ENCODE results near the gene GRM4. TPM values are rescaled to one million over a fixed set of nuclear protein-coding genes. Genes with fewer than 3 reads are reported as not detected.

The GRM4 gene
- total RNA-seq, 1 experiment from 2014 or later: not detected

DNA sequence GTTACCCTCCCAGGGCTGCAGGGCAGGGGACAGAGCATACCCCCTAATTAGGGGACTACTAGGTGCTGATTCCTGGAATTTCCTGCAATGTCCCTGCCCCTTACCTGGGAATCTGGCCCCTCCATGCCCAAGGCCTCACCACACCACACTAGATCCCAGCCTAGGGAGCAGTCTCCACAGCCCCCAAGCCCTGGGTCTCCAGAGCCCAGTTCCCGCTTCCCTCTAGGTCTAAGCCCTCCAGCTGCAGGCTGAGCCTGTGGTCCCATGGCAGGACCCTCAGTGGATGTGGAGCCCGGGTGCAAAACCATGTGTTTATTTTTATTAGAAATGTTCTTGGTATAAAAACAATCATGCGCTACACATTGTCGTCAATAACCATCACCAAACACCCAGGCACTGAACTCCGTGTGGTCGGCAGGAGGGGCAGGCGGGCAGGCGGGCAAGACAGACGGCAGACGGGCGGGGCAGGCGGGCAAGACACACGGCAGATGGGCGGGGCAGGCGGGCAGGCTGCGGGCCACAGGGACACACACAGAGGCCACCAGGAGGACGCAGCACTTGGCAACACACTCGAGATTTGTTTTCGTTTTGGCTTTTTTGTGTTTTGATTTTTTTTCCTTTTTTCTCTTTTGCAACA is 124.2 kb downstream of the GRM4 start:
- no peaks in the 10 kb centered on the region for H3K9me3 ChIP-seq (ENCODE audit: insufficient read depth, low read depth)
- intact Hi-C loops (cut with micrococcal nuclease; ENCODE audit: unreplicated experiment): no loop called here
- BruUV-seq (replicated peaks): no TSS peak
- H3K4me1 ChIP-seq (replicated peaks; ENCODE audit: insufficient read depth): no peaks in the 10 kb centered on the region
- ChIA-PET CTCF (no interaction called here), POLR2A (ENCODE audit: unreplicated experiment) (no interaction called here)
- TF ChIP-seq, protein P1, sequence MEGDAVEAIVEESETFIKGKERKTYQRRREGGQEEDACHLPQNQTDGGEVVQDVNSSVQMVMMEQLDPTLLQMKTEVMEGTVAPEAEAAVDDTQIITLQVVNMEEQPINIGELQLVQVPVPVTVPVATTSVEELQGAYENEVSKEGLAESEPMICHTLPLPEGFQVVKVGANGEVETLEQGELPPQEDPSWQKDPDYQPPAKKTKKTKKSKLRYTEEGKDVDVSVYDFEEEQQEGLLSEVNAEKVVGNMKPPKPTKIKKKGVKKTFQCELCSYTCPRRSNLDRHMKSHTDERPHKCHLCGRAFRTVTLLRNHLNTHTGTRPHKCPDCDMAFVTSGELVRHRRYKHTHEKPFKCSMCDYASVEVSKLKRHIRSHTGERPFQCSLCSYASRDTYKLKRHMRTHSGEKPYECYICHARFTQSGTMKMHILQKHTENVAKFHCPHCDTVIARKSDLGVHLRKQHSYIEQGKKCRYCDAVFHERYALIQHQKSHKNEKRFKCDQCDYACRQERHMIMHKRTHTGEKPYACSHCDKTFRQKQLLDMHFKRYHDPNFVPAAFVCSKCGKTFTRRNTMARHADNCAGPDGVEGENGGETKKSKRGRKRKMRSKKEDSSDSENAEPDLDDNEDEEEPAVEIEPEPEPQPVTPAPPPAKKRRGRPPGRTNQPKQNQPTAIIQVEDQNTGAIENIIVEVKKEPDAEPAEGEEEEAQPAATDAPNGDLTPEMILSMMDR (conservative IDR thresholded peaks at IDR 0.05): no peak
- no peak for TF ChIP-seq EZH2 (IDR thresholded peaks at IDR 0.05; ENCODE audit: low read depth)
- no peaks in the 10 kb centered on the region for H3K9me2 ChIP-seq (ENCODE audit: insufficient read depth)
- no peak overlapping the region for H3K4me3 ChIP-seq
- no peaks in the 10 kb centered on the region for H4K20me1 ChIP-seq (ENCODE audit: insufficient read depth)
- H3K27ac ChIP-seq: no peak overlapping the region
- no peaks in the 10 kb centered on the region for H3K36me3 ChIP-seq (ENCODE audit: low read depth)
- no peak for DNase-seq
- H2AFZ ChIP-seq: no peak overlapping the region
- H3K79me2 ChIP-seq (ENCODE audit: low read depth): no peaks in the 10 kb centered on the region
- H3K4me2 ChIP-seq: no peak overlapping the region
- H3K27me3 ChIP-seq (ENCODE audit: insufficient read depth, low read depth): peaks cover 87% of the 10 kb centered on the region
- H3F3A ChIP-seq (ENCODE audit: insufficient read depth, low read depth): no peaks in the 10 kb centered on the region

DNA sequence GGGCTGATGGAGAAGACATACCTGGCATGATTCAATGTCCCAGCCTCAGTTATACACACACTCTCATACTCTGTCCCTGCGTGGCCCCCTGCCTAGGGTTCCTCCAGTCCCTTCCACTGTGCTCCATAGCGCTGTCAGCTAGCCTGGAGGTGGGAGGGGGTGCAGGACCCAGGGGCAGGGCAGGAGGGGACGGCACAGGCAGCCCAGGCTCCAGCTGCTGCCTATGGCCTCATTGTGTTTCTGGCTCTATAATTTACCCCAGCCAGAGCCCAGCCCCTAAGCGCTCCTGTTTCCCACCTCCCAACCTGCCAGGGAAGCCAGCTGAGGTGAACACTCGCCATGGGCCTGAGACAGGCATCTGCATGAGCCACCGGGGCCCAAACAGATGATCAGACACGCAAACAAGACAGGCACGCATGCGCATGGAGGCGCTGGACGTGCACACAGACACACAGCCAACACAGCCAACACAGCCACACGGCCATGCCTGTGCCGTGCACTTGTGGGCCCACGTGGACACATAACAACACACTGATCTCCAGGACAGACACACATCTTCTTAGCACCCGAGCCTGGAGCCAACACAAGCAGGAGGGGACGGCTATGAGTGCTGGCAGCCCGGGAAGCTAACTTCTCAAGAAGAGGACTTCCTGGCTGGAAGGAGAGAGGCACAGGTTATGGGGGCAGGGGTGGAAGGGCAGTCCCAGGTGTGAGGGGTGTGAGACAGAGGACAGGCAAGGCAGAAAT is 124.9 kb downstream of the GRM4 start:
- no peak overlapping the region for H3K4me3 ChIP-seq
- no peak for DNase-seq
- no peaks in the 10 kb centered on the region for H4K20me1 ChIP-seq (ENCODE audit: insufficient read depth)
- H3K4me2 ChIP-seq: no peak overlapping the region
- ChIA-PET POLR2A (ENCODE audit: unreplicated experiment) (no interaction called here), CTCF (no interaction called here)
- intact Hi-C loops (cut with micrococcal nuclease; ENCODE audit: unreplicated experiment): no loop called here
- no peaks in the 10 kb centered on the region for H3K36me3 ChIP-seq (ENCODE audit: low read depth)
- H3K27ac ChIP-seq: no peak overlapping the region
- H2AFZ ChIP-seq: no peak overlapping the region
- peaks cover 86% of the 10 kb centered on the region for H3K27me3 ChIP-seq (ENCODE audit: insufficient read depth, low read depth)
- TF ChIP-seq, protein P1 (conservative IDR thresholded peaks at IDR 0.05): no peak
- no peak for TF ChIP-seq EZH2 (IDR thresholded peaks at IDR 0.05; ENCODE audit: low read depth)
- no peaks in the 10 kb centered on the region for H3K9me3 ChIP-seq (ENCODE audit: insufficient read depth, low read depth)
- no peaks in the 10 kb centered on the region for H3F3A ChIP-seq (ENCODE audit: insufficient read depth, low read depth)
- no peaks in the 10 kb centered on the region for H3K9me2 ChIP-seq (ENCODE audit: insufficient read depth)
- no peaks in the 10 kb centered on the region for H3K79me2 ChIP-seq (ENCODE audit: low read depth)
- BruUV-seq (replicated peaks): no TSS peak
- no peaks in the 10 kb centered on the region for H3K4me1 ChIP-seq (replicated peaks; ENCODE audit: insufficient read depth)

DNA sequence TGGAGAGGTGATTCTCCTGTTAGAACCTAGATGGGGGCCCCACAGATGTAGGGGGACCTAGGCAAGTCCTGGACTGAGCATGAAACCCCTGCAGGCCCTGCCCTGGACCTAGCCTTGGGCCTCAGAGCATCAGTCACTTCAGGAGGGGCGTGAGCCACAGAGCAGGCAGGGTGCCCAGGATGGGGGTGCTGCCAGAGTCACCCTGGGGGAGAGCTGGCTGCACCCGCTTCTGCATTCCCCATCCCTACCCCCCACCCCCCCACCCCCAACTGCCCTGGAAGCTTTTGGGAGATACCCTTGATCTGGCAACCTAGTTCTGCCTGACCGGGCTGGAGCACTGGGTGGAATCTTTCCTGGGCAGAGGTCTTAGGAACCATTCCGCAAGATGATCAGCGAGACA is 125.6 kb downstream of the GRM4 start:
- no TSS peak for BruUV-seq (replicated peaks)
- Histone ChIP-seq H3K27me3 (ENCODE audit: insufficient read depth, low read depth) (peaks cover 86% of the 10 kb centered on the region), H3K4me1 (replicated peaks; ENCODE audit: insufficient read depth) (no peaks in the 10 kb centered on the region), H4K20me1 (ENCODE audit: insufficient read depth) (no peaks in the 10 kb centered on the region), H3F3A (ENCODE audit: insufficient read depth, low read depth) (no peaks in the 10 kb centered on the region), H3K36me3 (ENCODE audit: low read depth) (no peaks in the 10 kb centered on the region), H3K4me3 (no peak overlapping the region), H3K27ac (no peak overlapping the region), H3K79me2 (ENCODE audit: low read depth) (no peaks in the 10 kb centered on the region), H3K9me3 (ENCODE audit: insufficient read depth, low read depth) (no peaks in the 10 kb centered on the region), H2AFZ (no peak overlapping the region), H3K4me2 (no peak overlapping the region), H3K9me2 (ENCODE audit: insufficient read depth) (no peaks in the 10 kb centered on the region)
- ChIA-PET CTCF (no interaction called here), POLR2A (ENCODE audit: unreplicated experiment) (no interaction called here)
- no peak for DNase-seq
- TF ChIP-seq, protein P1 (conservative IDR thresholded peaks at IDR 0.05): no peak
- no peak for TF ChIP-seq EZH2 (IDR thresholded peaks at IDR 0.05; ENCODE audit: low read depth)
- intact Hi-C loops (cut with micrococcal nuclease; ENCODE audit: unreplicated experiment): no loop called here

Data from PC-9 (cell line).